Calu3 (cell line): ENCODE data around the gene OR13J1. TPM values are rescaled to one million over a fixed set of nuclear protein-coding genes. Genes with fewer than 3 reads are reported as not detected.

Source experiments
- BruUV-seq: library from RNA; stranded (reverse); fragments of 400-500 nt; replicated peaks from 2 replicates; lab custom pipeline; 2021; lab: Mats Ljungman, UMichigan
- CTCF ChIA-PET: fragments of 300-600 bp; sonication (Branson Sonifier 250); formaldehyde crosslinking; loops from one replicate; lab custom pipeline; 2022; ENCODE audit warnings: antibody characterized with exemption; lab: Charles Lee
- DNase-seq: peaks from one replicate; pipeline ENCODE4 v3.0.0; 2022
- H3K27ac Mint-ChIP-seq: one replicate; pipeline ENCODE4 v1.8.0; 2022; ENCODE audit warnings: mixed read lengths; ENCODE audit not compliant: unreplicated experiment
- H3K27me3 Mint-ChIP-seq: one replicate; pipeline ENCODE4 v1.8.0; 2022; ENCODE audit warnings: mixed read lengths; ENCODE audit not compliant: unreplicated experiment
- H3K36me3 Mint-ChIP-seq: one replicate; pipeline ENCODE4 v1.8.0; 2022; ENCODE audit warnings: mild to moderate bottlenecking, moderate library complexity, mixed read lengths; ENCODE audit not compliant: insufficient read depth, unreplicated experiment
- H3K4me1 Mint-ChIP-seq: one replicate; pipeline ENCODE4 v1.8.0; 2022; ENCODE audit warnings: mild to moderate bottlenecking, low read depth, mixed read lengths; ENCODE audit not compliant: unreplicated experiment
- H3K4me3 Mint-ChIP-seq: one replicate; pipeline ENCODE4 v1.8.0; 2022; ENCODE audit warnings: mild to moderate bottlenecking, low read depth, moderate library complexity, mixed read lengths; ENCODE audit not compliant: unreplicated experiment
- H3K9me3 Mint-ChIP-seq: one replicate; pipeline ENCODE4 v1.8.0; 2022; ENCODE audit warnings: low read depth, mixed read lengths; ENCODE audit not compliant: unreplicated experiment
- intact Hi-C: fragments of 100-400 bp; cut with micrococcal nuclease; formaldehyde crosslinking; loops from one replicate; pipeline ENCODE4 v1.10.0; 2022; ENCODE audit not compliant: unreplicated experiment
- total RNA-seq: library from RNA; stranded (reverse); gene quantifications from 2 replicates; pipeline ENCODE4 v1.2.3, GENCODE V29; 2022
- TF ChIP-seq, protein P1 (sequence below): fragments of 200-600 bp; IDR thresholded peaks from one replicate; pipeline ENCODE4 v1.8.0; 2022; ENCODE audit warnings: antibody characterized with exemption; ENCODE audit not compliant: unreplicated experiment

OR13J1 gene
- total RNA-seq, 1 experiment from 2014 or later: not detected

DNA sequence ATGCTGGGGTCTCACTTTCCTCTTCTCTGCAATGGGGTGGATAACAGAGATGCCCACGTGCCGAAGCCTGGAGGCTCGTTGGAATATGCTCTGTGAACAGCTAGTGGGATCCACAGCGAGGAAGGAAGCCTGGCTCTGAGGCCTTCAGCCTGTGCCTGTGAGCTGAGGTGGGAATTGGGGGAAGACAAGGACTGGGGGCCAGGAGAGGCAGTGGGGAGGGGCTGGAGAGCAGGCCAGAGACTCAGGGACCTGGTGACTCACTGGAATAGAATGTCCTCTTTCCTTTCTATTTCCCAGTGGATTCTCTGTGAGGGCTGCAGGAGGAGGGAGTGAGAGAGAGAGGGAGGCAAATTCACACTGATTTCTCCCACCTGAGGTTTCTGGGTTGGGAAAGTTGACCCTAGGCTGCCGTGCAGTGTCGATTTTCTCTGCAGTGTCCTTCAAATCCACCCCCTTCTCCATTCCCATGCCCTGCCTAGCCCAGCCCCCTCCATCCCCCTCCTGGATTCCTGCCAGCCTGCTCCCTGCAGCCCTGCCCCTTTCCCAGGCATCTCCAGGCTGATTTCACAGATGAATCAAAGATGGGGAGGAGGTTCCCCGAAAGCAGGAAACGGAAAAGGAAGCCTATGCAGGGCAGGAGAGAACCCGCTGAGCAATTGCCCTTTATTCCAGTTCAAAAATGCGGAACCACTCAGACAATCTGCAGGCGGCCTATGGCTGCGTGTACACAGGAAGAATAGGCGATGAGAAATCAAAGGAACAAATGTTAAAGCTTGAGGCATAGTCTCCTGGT, 37.7 kb upstream of the OR13J1 start:
- CTCF ChIA-PET: interaction anchor here (0.6 to 0.9 kb wide), 2 partner anchors 38 to 213 kb away, joined by 3 read pairs; no protein-coding TSS in a partner anchor
- peak; percentile 52 for DNase-seq
- H3K4me1 Mint-ChIP-seq: peaks cover 54% of the 10 kb centered on the region
- BruUV-seq: no TSS peak
- H3K9me3 Mint-ChIP-seq: no peaks in the 10 kb centered on the region
- TF ChIP-seq, protein P1, sequence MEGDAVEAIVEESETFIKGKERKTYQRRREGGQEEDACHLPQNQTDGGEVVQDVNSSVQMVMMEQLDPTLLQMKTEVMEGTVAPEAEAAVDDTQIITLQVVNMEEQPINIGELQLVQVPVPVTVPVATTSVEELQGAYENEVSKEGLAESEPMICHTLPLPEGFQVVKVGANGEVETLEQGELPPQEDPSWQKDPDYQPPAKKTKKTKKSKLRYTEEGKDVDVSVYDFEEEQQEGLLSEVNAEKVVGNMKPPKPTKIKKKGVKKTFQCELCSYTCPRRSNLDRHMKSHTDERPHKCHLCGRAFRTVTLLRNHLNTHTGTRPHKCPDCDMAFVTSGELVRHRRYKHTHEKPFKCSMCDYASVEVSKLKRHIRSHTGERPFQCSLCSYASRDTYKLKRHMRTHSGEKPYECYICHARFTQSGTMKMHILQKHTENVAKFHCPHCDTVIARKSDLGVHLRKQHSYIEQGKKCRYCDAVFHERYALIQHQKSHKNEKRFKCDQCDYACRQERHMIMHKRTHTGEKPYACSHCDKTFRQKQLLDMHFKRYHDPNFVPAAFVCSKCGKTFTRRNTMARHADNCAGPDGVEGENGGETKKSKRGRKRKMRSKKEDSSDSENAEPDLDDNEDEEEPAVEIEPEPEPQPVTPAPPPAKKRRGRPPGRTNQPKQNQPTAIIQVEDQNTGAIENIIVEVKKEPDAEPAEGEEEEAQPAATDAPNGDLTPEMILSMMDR: no peak
- H3K27me3 Mint-ChIP-seq: no peaks in the 10 kb centered on the region
- intact Hi-C loops: no loop called here
- no peaks in the 10 kb centered on the region for H3K36me3 Mint-ChIP-seq
- peak overlapping the region; percentile 50 for H3K27ac Mint-ChIP-seq
- H3K4me3 Mint-ChIP-seq: no peak overlapping the region

DNA sequence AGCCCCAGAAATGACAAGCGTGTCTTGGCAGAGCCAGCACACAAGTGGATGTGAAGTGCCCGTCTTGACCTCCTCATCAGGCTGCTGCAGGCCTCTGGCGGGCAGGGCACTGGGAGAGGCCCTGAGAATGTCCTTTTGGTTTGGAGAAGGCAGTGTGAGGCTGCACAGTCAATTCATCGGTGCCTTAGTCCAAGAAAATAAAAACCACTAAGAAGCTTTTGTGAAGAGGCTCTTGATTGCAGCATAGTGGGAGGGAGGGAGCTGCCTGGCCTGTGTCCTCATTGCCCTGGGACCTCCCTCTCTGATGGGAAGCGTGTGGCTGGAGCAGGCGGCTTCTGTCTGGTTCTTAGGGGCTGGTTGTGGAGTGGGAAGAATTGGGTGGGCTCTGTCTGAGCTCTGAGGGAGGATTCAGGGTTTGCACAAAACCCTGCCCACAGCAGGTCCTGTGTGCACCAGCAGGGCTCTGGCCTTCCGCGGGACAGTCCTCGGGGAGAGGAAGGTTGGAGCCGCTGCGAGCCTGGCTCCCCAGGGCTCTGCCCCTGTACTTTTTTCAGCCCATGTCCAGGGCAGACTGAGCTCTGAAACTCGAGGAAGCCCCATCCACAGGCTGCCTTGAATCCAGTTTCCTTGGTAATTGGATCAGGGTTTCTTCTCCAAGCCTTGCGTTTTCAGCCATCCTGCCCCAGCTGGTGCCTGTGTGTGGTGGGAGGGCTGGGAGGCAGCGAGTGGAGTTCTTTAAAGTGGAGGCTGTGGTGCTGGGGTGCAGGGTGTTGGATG, 36.9 kb upstream of the OR13J1 start:
- Mint-ChIP-seq H3K36me3 (no peaks in the 10 kb centered on the region), H3K9me3 (no peaks in the 10 kb centered on the region), H3K27me3 (no peaks in the 10 kb centered on the region), H3K4me3 (no peak overlapping the region), H3K27ac (peak overlapping the region; percentile 50), H3K4me1 (peaks cover 54% of the 10 kb centered on the region)
- CTCF ChIA-PET: interaction anchor here (0.6 to 0.9 kb wide), 3 partner anchors 38 to 212 kb away, joined by 3 read pairs; partner anchors contain the start of genes FAM221B and TMEM8B
- DNase-seq: peak; percentile 4
- intact Hi-C loops: no loop called here
- BruUV-seq: no TSS peak
- TF ChIP-seq, protein P1: no peak

DNA sequence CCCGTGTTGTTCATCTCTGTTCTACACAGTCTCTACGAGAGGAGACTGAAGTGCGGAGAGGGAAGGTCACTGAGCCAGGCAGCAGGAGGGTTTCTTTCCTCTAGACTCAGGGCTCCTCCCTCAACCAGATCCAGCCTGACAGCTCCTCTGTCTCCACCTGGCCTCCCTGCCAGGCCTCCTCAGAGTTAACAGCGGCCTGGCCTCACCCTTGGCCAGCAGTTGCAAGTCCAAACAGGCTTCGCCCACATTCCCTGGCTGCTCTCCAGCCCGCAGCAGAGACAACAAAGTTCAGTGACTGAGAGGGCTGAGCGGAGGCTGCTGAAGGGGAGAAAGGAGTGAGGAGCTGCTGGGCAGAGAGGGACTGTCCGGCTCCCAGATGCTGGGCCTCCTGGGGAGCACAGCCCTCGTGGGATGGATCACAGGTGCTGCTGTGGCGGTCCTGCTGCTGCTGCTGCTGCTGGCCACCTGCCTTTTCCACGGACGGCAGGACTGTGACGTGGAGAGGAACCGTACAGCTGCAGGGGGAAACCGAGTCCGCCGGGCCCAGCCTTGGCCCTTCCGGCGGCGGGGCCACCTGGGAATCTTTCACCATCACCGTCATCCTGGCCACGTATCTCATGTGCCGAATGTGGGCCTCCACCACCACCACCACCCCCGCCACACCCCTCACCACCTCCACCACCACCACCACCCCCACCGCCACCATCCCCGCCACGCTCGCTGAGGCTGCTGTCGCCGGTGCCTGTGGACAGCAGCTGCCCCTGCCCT, 35.9 kb upstream of the OR13J1 start, which contains the start of gene HRCT1:
TSS of gene HRCT1 (plus strand) at position 291 of the 768 bp plus-strand sequence. CDS start at position 377, 86 bp downstream.
- Mint-ChIP-seq H3K9me3 (no peaks in the 10 kb centered on the region), H3K27ac (no peak within 1 kb of the TSS), H3K4me3 (peak within 1 kb of the TSS; percentile 21), H3K27me3 (no peaks in the 10 kb centered on the region), H3K36me3 (no peaks in the 10 kb centered on the region), H3K4me1 (peaks cover 54% of the 10 kb centered on the region)
- BruUV-seq: no TSS peak
- CTCF ChIA-PET: interaction anchor here (0.7 to 1.3 kb wide), 3 partner anchors 12 to 77 kb away, joined by 3 read pairs; partner anchors contain the start of genes FAM221B and TMEM8B
- intact Hi-C loops: no loop called here
- TF ChIP-seq, protein P1: no peak
- peak; percentile 86 for DNase-seq
